Left lung (tissue), 10 donors: ENCODE results near the gene MCM9. TPM values are rescaled to one million over a fixed set of nuclear protein-coding genes. Genes with fewer than 3 reads are reported as not detected.

Source experiments
- ATAC-seq: fragments of 200-7000 bp; cut with Tn5 transposase; one replicate; pipeline ENCODE4 v1.9.1; 2020; ENCODE audit warnings: moderate library complexity
- DNase-seq, 4 donors: peaks; one replicate each; pipeline ENCODE4 v3.0.0-alpha.2; 2013 to 2020
- H3K27ac ChIP-seq, 2 donors: fragments of 200-600 bp; sonication (generic) in 1 of 2; one replicate each; pipeline versions ENCODE4 v1.5.0 to v1.8.0; 2020 to 2021
- H3K27me3 ChIP-seq, 2 donors: fragments of 200-600 bp; sonication (generic) in 1 of 2; one replicate each; pipeline versions ENCODE4 v1.5.0 to v1.8.0; 2020 to 2021
- H3K36me3 ChIP-seq, 2 donors: fragments of 200-600 bp; sonication (generic) in 1 of 2; one replicate each; pipeline versions ENCODE4 v1.5.0 to v1.8.0; 2020 to 2021
- H3K4me1 ChIP-seq, 2 donors: fragments of 200-600 bp; one replicate each; pipeline ENCODE4 v1.8.0; 2021
- H3K4me3 ChIP-seq, 2 donors: fragments of 200-600 bp; sonication (generic) in 1 of 2; one replicate each; pipeline versions ENCODE4 v1.5.0 to v1.8.0; 2020 to 2021; ENCODE audit warnings: mild to moderate bottlenecking in 1 of 2
- H3K9me3 ChIP-seq, 2 donors: fragments of 200-600 bp; sonication (generic) in 1 of 2; one replicate each; pipeline versions ENCODE4 v1.5.0 to v1.8.0; 2020 to 2021
- intact Hi-C, 2 donors: fragments of 100-400 bp; cut with DNase I; formaldehyde crosslinking; loops; one replicate each; pipeline versions ENCODE4 v1.11.2 to v1.14.2; 2022
- polyA plus RNA-seq, 6 donors: library from polyadenylated mRNA; unstranded; fragments of 120-200 nt; gene quantifications; one replicate each; pipeline ENCODE4 v1.2.1, GENCODE V29; 2013; ENCODE audit not compliant: insufficient read length in 6 of 6
- total RNA-seq, 2 donors: library from RNA; stranded (reverse); fragmentation: NEBNext Ultra II Directional; extraction: Animal tissue kit (Norgen Biotek cat#: 25700); gene quantifications; one replicate each; pipeline ENCODE4 v1.2.1, GENCODE V29; 2021
- TF ChIP-seq, protein P1 (sequence below), 2 donors: fragments of 200-600 bp; sonication (generic) in 1 of 2; IDR thresholded peaks; one replicate each; pipeline versions ENCODE4 v1.5.0 to v1.8.0; 2021; ENCODE audit warnings: antibody characterized with exemption in 2 of 2
- donor health status: DM: no; HTN: yes; CAD: no.
- donor health status: DM: no; HTN: no; CAD: no.

MCM9 gene
- total and polyA plus RNA-seq, 8 donors = 16.0 to 24.2 (median 20.7) TPM

DNA sequence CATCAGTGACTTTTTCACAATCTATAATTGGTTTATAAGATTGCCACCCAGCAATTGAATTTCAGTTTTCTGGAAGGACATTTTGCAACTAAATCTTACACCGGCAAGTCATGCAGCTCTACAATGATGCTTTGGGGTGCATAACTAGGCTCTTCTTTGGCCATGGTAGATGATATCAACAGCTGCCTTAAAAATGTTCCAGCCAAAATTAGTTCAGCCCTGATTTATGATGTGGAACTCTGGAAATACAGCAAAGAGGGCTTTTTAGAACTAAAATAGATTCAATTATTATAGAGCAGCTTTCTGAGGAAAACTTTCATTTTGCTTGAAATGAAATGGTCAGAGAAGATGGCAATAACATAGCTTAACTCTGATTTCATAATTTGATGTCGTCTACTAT is 18.4 kb upstream of the MCM9 start:
- TF ChIP-seq, protein P1, sequence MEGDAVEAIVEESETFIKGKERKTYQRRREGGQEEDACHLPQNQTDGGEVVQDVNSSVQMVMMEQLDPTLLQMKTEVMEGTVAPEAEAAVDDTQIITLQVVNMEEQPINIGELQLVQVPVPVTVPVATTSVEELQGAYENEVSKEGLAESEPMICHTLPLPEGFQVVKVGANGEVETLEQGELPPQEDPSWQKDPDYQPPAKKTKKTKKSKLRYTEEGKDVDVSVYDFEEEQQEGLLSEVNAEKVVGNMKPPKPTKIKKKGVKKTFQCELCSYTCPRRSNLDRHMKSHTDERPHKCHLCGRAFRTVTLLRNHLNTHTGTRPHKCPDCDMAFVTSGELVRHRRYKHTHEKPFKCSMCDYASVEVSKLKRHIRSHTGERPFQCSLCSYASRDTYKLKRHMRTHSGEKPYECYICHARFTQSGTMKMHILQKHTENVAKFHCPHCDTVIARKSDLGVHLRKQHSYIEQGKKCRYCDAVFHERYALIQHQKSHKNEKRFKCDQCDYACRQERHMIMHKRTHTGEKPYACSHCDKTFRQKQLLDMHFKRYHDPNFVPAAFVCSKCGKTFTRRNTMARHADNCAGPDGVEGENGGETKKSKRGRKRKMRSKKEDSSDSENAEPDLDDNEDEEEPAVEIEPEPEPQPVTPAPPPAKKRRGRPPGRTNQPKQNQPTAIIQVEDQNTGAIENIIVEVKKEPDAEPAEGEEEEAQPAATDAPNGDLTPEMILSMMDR (IDR thresholded peaks at IDR 0.05) = no peak
- Histone ChIP-seq H3K4me1 (no peaks in the 10 kb centered on the region), H3K36me3 (no peaks in the 10 kb centered on the region), H3K9me3 (no peaks in the 10 kb centered on the region), H3K27me3 (no peaks in the 10 kb centered on the region), H3K27ac (no peak overlapping the region), H3K4me3 (no peak overlapping the region)
- ATAC-seq (no peak), DNase-seq (peak in 2 of 4 donors; percentile 10 to 34)
- intact Hi-C loops = no loop called here

DNA sequence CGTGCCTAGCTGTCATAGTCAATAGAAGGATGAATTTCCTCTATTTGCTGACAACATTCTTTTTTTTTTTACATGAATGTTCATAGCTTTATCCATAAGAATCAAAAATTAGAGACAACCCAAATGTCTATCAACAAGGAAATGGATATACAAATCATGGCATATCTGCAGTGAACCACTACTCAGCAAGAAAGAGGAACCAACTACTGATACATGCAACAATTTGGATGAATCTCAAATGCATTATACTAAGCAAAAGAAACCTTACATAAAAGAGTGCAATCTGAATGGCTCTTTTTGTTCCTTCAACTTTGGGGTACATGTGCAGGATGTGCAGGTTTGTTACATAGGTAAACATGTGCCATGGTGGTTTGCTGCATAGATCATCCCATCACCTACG is 17.7 kb upstream of the MCM9 start:
- Histone ChIP-seq H3K27ac (no peak overlapping the region), H3K4me3 (no peak overlapping the region), H3K9me3 (no peaks in the 10 kb centered on the region), H3K27me3 (no peaks in the 10 kb centered on the region), H3K4me1 (no peaks in the 10 kb centered on the region), H3K36me3 (no peaks in the 10 kb centered on the region)
- DNase-seq (no peak), ATAC-seq (no peak)
- intact Hi-C loops = no loop called here
- TF ChIP-seq, protein P1 (IDR thresholded peaks at IDR 0.05) = no peak

DNA sequence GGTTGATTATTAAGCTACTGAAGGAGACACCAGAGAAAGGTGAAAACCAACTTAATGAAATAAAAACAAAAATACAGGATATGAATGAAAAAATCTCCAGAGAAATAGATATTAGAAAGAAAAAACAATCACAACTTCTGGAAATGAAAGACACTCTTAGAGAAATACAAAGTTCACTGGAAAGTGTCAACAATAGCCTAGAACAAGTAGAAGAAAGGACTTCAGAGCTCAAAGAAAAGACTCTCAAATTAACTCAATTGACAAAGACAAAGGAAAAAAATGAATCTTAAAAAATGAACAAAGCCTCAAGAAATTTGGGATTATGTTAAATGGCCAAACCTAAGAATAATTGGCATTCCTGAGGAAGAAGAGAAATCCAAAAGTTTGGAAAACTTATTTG is 10.3 kb upstream of the MCM9 start:
- Histone ChIP-seq H3K4me1 (no peaks in the 10 kb centered on the region), H3K27ac (no peak overlapping the region), H3K9me3 (peaks cover 0 to 13% of the 10 kb centered on the region in 2 donors), H3K4me3 (no peak overlapping the region), H3K36me3 (no peaks in the 10 kb centered on the region), H3K27me3 (no peaks in the 10 kb centered on the region)
- TF ChIP-seq, protein P1 (IDR thresholded peaks at IDR 0.05) = no peak
- DNase-seq = no peak
- intact Hi-C loops = no loop called here
- ATAC-seq = no peak

DNA sequence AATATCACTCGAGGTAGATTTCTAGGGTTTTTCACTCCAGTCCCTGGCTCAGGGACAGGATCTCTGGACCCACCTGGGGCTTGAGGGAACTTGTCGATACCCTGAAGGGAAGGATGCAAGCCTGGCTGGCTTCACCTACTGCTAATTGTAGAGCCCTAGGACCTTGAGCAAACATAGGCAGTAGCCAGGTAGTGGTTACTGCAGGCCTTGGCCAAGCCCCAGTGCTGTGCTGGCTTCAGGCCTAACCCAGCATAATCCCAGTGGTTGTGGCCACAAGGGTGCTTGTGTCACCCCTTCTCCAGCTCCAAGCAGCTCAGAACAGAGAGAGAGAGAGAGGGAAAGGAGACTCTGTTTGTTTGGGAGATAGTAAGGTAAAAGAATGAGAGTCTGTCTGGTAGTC is 5.8 kb upstream of the MCM9 start:
- intact Hi-C loops = no loop called here
- peaks cover 0 to 13% of the 10 kb centered on the region in 2 donors for H3K9me3 ChIP-seq
- H3K4me3 ChIP-seq = no peak overlapping the region
- H3K27me3 ChIP-seq = no peaks in the 10 kb centered on the region
- ATAC-seq (peak; percentile 65), DNase-seq (no peak)
- peaks cover 0 to 7% of the 10 kb centered on the region in 2 donors for H3K4me1 ChIP-seq
- no peak overlapping the region for H3K27ac ChIP-seq
- TF ChIP-seq, protein P1 (IDR thresholded peaks at IDR 0.05) = no peak
- no peaks in the 10 kb centered on the region for H3K36me3 ChIP-seq

DNA sequence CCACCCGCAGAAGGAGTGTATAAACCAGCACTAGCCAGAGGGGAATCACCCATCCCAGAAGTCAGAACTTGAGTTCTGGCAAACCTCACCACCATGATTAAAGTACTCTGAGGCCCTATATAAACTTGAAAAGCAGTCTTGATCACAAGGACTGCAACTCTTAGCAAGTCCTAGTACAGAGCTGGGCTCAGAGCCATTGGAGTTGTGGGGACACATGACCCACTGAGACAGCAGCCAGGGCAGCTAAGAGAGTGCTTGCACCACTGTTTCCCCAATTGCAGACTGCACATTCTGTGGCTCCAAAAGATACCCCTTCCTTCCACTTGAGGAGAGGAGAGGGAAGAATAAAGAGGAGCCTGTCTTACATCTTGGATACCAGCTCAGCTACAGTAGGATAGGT is 4.7 kb upstream of the MCM9 start:
- intact Hi-C loops = no loop called here
- no peaks in the 10 kb centered on the region for H3K27me3 ChIP-seq
- H3K9me3 ChIP-seq = peaks cover 0 to 4% of the 10 kb centered on the region in 2 donors
- DNase-seq (no peak), ATAC-seq (no peak)
- no peak overlapping the region for H3K4me3 ChIP-seq
- H3K36me3 ChIP-seq = no peaks in the 10 kb centered on the region
- no peak overlapping the region for H3K27ac ChIP-seq
- peaks cover 4 to 13% of the 10 kb centered on the region in 2 donors for H3K4me1 ChIP-seq
- TF ChIP-seq, protein P1 (IDR thresholded peaks at IDR 0.05) = no peak
